Hepatocyte (in vitro differentiated cells): ENCODE measurements around the gene IKBKG.

Experiments
- EZH2 ChIP-seq: fragments of 200-600 bp; sonication (generic); IDR thresholded peaks from 2 replicates; pipeline ENCODE4 v1.6.1; 2016; ENCODE audit warnings: antibody characterized with exemption, mild to moderate bottlenecking, borderline replicate concordance
- EZH2phosphoT487 ChIP-seq: fragments of 200-600 bp; sonication (generic); IDR thresholded peaks from one replicate; pipeline ENCODE4 v1.6.1; 2018; ENCODE audit warnings: antibody characterized with exemption, mild to moderate bottlenecking, low read depth, moderate library complexity; ENCODE audit not compliant: unreplicated experiment, severe bottlenecking
- TF ChIP-seq, protein P1 (sequence below): fragments of 200-600 bp; sonication (generic); IDR thresholded peaks from 2 replicates; pipeline ENCODE4 v1.5.1; 2016; ENCODE audit warnings: antibody characterized with exemption, mild to moderate bottlenecking; ENCODE audit not compliant: poor library complexity

DNA sequence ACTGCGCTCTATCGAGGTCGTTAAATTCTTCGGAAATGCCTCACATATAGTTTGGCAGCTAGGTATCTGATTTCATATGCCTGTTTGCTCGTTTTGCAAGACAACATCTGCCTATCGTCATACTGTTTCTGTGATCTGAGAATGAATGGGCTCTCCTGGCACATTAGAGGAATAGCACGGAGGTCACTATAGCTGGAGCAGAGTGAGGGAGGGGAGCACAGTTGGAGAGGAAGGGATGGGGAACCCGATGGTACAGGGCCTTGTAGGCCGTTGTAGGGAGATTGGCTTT, 552 bp downstream of the IKBKG start:
- TF ChIP-seq, protein P1, sequence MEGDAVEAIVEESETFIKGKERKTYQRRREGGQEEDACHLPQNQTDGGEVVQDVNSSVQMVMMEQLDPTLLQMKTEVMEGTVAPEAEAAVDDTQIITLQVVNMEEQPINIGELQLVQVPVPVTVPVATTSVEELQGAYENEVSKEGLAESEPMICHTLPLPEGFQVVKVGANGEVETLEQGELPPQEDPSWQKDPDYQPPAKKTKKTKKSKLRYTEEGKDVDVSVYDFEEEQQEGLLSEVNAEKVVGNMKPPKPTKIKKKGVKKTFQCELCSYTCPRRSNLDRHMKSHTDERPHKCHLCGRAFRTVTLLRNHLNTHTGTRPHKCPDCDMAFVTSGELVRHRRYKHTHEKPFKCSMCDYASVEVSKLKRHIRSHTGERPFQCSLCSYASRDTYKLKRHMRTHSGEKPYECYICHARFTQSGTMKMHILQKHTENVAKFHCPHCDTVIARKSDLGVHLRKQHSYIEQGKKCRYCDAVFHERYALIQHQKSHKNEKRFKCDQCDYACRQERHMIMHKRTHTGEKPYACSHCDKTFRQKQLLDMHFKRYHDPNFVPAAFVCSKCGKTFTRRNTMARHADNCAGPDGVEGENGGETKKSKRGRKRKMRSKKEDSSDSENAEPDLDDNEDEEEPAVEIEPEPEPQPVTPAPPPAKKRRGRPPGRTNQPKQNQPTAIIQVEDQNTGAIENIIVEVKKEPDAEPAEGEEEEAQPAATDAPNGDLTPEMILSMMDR = no peak
- TF ChIP-seq EZH2 (no peak), EZH2phosphoT487 (no peak)
